GM23338 (cell line): ENCODE data around the gene NOTO. TPM values are rescaled to one million over a fixed set of nuclear protein-coding genes. Genes with fewer than 3 reads are reported as not detected.

ENCODE experiments used
- ATAC-seq: fragments of 200-7000 bp; cut with Tn5 transposase; 3 replicates; pipeline ENCODE4 v1.9.1; 2020
- DNase-seq: peaks from one replicate; pipeline ENCODE4 v3.0.0-alpha.2; 2015; ENCODE audit warnings: low spot score
- H2AFZ ChIP-seq: fragments of 200-600 bp; sonication (generic); 2 replicates; pipeline ENCODE4 v1.8.0; 2016; ENCODE audit warnings: antibody characterized with exemption, mild to moderate bottlenecking, moderate library complexity
- H3F3A ChIP-seq: fragments of 200-600 bp; sonication (generic); replicated peaks from 2 replicates; pipeline ENCODE4 v1.8.0; 2017; ENCODE audit warnings: antibody characterized with exemption, mixed run types, low read depth
- H3K27ac ChIP-seq: fragments of 200-600 bp; sonication (generic); 2 replicates; pipeline ENCODE4 v1.6.1; 2016; ENCODE audit warnings: low read depth
- H3K27me3 ChIP-seq: fragments of 200-600 bp; sonication (generic); 2 replicates; pipeline ENCODE4 v1.8.0; 2016; ENCODE audit warnings: mild to moderate bottlenecking, mixed run types, moderate library complexity; ENCODE audit not compliant: insufficient read depth
- H3K36me3 ChIP-seq: fragments of 200-600 bp; sonication (generic); 2 replicates; pipeline ENCODE4 v1.8.0; 2016; ENCODE audit warnings: mild to moderate bottlenecking; ENCODE audit not compliant: insufficient read depth
- H3K4me1 ChIP-seq: fragments of 200-600 bp; sonication (generic); 2 replicates; pipeline ENCODE4 v1.8.0; 2016; ENCODE audit warnings: mild to moderate bottlenecking, moderate library complexity; ENCODE audit not compliant: insufficient read depth
- H3K4me2 ChIP-seq: fragments of 200-600 bp; sonication (generic); 2 replicates; pipeline ENCODE4 v1.7.1; 2017; ENCODE audit warnings: mixed run types
- H3K4me3 ChIP-seq: fragments of 200-600 bp; sonication (generic); 2 replicates; pipeline ENCODE4 v1.6.1; 2016; ENCODE audit warnings: mixed run types
- H3K79me2 ChIP-seq: fragments of 200-600 bp; sonication (generic); replicated peaks from 2 replicates; pipeline ENCODE4 v1.8.0; 2017; ENCODE audit warnings: mild to moderate bottlenecking; ENCODE audit not compliant: insufficient read depth
- H3K9me2 ChIP-seq: fragments of 200-600 bp; sonication (generic); 2 replicates; pipeline ENCODE4 v1.8.0; 2017; ENCODE audit not compliant: insufficient read depth
- H4K20me1 ChIP-seq: fragments of 200-600 bp; sonication (generic); replicated peaks from 2 replicates; pipeline ENCODE4 v1.8.0; 2017; ENCODE audit warnings: mild to moderate bottlenecking; ENCODE audit not compliant: insufficient read depth
- H3K27ac Mint-ChIP-seq: 2 replicates; pipeline ENCODE4 v1.8.0; 2020; ENCODE audit warnings: inconsistent platforms, mild to moderate bottlenecking, moderate library complexity, mixed read lengths
- H3K27me3 Mint-ChIP-seq: 3 replicates; pipeline ENCODE4 v1.8.0; 2022; ENCODE audit warnings: low read depth, mild to moderate bottlenecking, moderate library complexity, mixed read lengths, inconsistent platforms; ENCODE audit not compliant: insufficient read depth, poor library complexity
- H3K36me3 Mint-ChIP-seq: 3 replicates; pipeline ENCODE4 v1.8.0; 2021; ENCODE audit warnings: low read depth, mild to moderate bottlenecking, inconsistent platforms, moderate library complexity, mixed read lengths
- H3K4me1 Mint-ChIP-seq: 3 replicates; pipeline ENCODE4 v1.8.0; 2020; ENCODE audit warnings: mild to moderate bottlenecking, inconsistent platforms, mixed read lengths
- H3K4me3 Mint-ChIP-seq: 3 replicates; pipeline ENCODE4 v1.8.0; 2021; ENCODE audit warnings: moderate library complexity, mild to moderate bottlenecking, inconsistent platforms, mixed read lengths
- H3K9me3 Mint-ChIP-seq: 3 replicates; pipeline ENCODE4 v1.8.0; 2020; ENCODE audit warnings: moderate library complexity, mild to moderate bottlenecking, inconsistent platforms, mixed read lengths
- CREB1 ChIP-seq: fragments of 250-450 bp; sonication (Bioruptor Pico); IDR thresholded peaks from 2 replicates; pipeline ENCODE4 v1.5.0; 2020; ENCODE audit warnings: low read depth, mild to moderate bottlenecking, moderate library complexity
- EZH2 ChIP-seq: fragments of 200-600 bp; sonication (generic); IDR thresholded peaks from one replicate; pipeline ENCODE4 v1.8.0; 2017; ENCODE audit warnings: antibody characterized with exemption, mild to moderate bottlenecking, low read depth; ENCODE audit not compliant: unreplicated experiment
- JUNB ChIP-seq: IDR thresholded peaks from one replicate; pipeline ENCODE4 v1.6.1; 2016; ENCODE audit warnings: antibody characterized with exemption; ENCODE audit not compliant: unreplicated experiment
- NANOG ChIP-seq: IDR thresholded peaks from 2 replicates; pipeline ENCODE4 v1.6.1; 2016; ENCODE audit warnings: antibody characterized with exemption, borderline replicate concordance
- STAT1 ChIP-seq: IDR thresholded peaks from one replicate; pipeline ENCODE4 v1.6.1; 2016; ENCODE audit warnings: antibody characterized with exemption; ENCODE audit not compliant: unreplicated experiment
- ZNF331 ChIP-seq: fragments of 250-450 bp; sonication (Bioruptor Pico); IDR thresholded peaks from 2 replicates; pipeline ENCODE4 v1.5.0; 2020; ENCODE audit warnings: low read depth, mild to moderate bottlenecking, moderate library complexity
- polyA plus RNA-seq: library from polyadenylated mRNA; unstranded; fragments of >200 nt; fragmentation: Nextera tagmentation; extraction: Ambion mirVana; gene quantifications from 2 replicates; pipeline ENCODE4 v1.2.1, GENCODE V29; 2016
- total RNA-seq: library from RNA; depleted of rRNA; stranded (reverse); fragments of >200 nt; shearing (Covaris generic); gene quantifications from 2 replicates; pipeline ENCODE4 v1.2.3, GENCODE V29; 2014
- TF ChIP-seq, protein P1 (sequence below): IDR thresholded peaks from 2 replicates; pipeline ENCODE4 v1.6.1; 2016; ENCODE audit warnings: antibody characterized with exemption
- TF ChIP-seq, protein P2 (sequence below), 2 experiments: fragments of 200-600 bp in 1 of 2; sonication (generic) in 1 of 2; conservative IDR thresholded peaks; 2 replicates each; pipeline versions ENCODE4 v1.5.1 to v1.6.1; 2016 to 2017; ENCODE audit warnings: antibody characterized with exemption in 2 of 2, low read depth in 2 of 2, mild to moderate bottlenecking in 2 of 2, moderate library complexity in 1 of 2

NOTO gene
- total and polyA plus RNA-seq, 2 experiments from 2014 or later, result 0.06 to 0.73 TPM

DNA sequence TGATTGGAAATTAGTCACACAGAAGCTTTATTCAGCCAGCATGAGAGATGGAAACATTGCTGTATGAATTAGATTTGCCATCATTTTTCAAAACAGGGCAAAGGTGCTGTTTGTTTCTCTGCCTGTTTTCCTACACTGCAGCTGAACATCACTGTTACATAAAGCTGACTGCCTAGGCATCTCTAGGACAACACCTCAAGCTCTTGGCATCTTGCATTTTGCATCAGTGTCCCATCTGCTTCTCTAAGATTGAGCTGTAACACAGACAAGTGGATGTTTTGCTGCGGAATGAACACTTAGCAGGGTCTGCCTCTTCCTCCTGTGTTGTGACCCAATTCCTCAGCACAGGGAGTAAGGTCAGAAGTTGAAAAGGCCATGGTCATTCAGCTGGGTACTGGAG is 36.6 kb downstream of the NOTO start:
- TF ChIP-seq, protein P1, sequence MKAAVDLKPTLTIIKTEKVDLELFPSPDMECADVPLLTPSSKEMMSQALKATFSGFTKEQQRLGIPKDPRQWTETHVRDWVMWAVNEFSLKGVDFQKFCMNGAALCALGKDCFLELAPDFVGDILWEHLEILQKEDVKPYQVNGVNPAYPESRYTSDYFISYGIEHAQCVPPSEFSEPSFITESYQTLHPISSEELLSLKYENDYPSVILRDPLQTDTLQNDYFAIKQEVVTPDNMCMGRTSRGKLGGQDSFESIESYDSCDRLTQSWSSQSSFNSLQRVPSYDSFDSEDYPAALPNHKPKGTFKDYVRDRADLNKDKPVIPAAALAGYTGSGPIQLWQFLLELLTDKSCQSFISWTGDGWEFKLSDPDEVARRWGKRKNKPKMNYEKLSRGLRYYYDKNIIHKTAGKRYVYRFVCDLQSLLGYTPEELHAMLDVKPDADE, result no peak
- no peak for TF ChIP-seq NANOG
- TF ChIP-seq JUNB, result no peak
- TF ChIP-seq STAT1, result no peak
- TF ChIP-seq CREB1 (CRISPR knock-in tag), result no peak
- TF ChIP-seq ZNF331 (CRISPR knock-in tag), result no peak
- TF ChIP-seq, protein P2, sequence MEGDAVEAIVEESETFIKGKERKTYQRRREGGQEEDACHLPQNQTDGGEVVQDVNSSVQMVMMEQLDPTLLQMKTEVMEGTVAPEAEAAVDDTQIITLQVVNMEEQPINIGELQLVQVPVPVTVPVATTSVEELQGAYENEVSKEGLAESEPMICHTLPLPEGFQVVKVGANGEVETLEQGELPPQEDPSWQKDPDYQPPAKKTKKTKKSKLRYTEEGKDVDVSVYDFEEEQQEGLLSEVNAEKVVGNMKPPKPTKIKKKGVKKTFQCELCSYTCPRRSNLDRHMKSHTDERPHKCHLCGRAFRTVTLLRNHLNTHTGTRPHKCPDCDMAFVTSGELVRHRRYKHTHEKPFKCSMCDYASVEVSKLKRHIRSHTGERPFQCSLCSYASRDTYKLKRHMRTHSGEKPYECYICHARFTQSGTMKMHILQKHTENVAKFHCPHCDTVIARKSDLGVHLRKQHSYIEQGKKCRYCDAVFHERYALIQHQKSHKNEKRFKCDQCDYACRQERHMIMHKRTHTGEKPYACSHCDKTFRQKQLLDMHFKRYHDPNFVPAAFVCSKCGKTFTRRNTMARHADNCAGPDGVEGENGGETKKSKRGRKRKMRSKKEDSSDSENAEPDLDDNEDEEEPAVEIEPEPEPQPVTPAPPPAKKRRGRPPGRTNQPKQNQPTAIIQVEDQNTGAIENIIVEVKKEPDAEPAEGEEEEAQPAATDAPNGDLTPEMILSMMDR (conservative IDR thresholded peaks at IDR 0.05; ENCODE audit: low read depth in 2 of 2), result no peak
- H3F3A ChIP-seq, result peaks cover 6% of the 10 kb centered on the region; the same call in 1 of the 2 replicates
- H3K9me2 ChIP-seq, result no peaks in the 10 kb centered on the region
- no peak overlapping the region for H2AFZ ChIP-seq
- no peak overlapping the region for H3K4me3 Mint-ChIP-seq
- H3K4me3 ChIP-seq, result no peak overlapping the region
- no peak for DNase-seq
- no peak overlapping the region; the same call in 1 of the 2 replicates for H3K4me2 ChIP-seq
- H3K79me2 ChIP-seq, result peaks cover 88% of the 10 kb centered on the region
- no peak for ATAC-seq
- H3K4me1 ChIP-seq, result peaks cover 29% of the 10 kb centered on the region
- peak overlapping the region; percentile 96 for H3K27ac Mint-ChIP-seq
- H3K27me3 ChIP-seq, result no peaks in the 10 kb centered on the region
- H3K4me1 Mint-ChIP-seq, result peaks cover 29% of the 10 kb centered on the region
- H3K27ac ChIP-seq, result peak overlapping the region; percentile 78
- peaks cover 74% of the 10 kb centered on the region for H4K20me1 ChIP-seq
- peaks cover 7% of the 10 kb centered on the region for H3K27me3 Mint-ChIP-seq
- H3K9me3 Mint-ChIP-seq, result no peaks in the 10 kb centered on the region
- peaks cover 71% of the 10 kb centered on the region for H3K36me3 Mint-ChIP-seq
- H3K36me3 ChIP-seq, result peaks cover 36% of the 10 kb centered on the region

DNA sequence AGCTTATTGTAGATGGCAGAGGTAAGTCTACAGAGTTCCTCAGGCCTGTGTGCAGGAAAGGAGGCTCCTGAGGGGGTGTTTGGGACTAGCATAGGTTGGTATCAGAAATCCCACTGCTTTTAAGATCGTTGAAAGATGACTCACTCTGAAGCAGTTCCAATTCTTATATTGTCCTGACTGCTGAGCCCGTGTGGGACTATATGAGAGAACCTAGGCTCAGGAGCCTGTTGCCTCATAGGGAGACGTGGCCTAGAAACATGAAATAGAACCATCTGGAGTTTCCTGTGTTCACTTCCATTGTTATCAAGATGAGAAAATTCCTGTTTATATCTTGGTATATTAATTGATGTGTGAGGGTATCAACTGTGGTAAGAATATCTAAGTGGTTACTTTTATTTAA is 37.4 kb downstream of the NOTO start:
- Histone ChIP-seq H2AFZ (no peak overlapping the region), H3K79me2 (peaks cover 81% of the 10 kb centered on the region), H3K4me3 (no peak overlapping the region), H3K36me3 (peaks cover 44% of the 10 kb centered on the region), H3K27me3 (no peaks in the 10 kb centered on the region), H4K20me1 (peaks cover 82% of the 10 kb centered on the region), H3K27ac (peak overlapping the region; percentile 78; the same call in 1 of the 2 replicates), H3K4me1 (peaks cover 29% of the 10 kb centered on the region), H3K9me2 (no peaks in the 10 kb centered on the region), H3F3A (peaks cover 6% of the 10 kb centered on the region; the same call in 1 of the 2 replicates), H3K4me2 (no peak overlapping the region)
- no peak for TF ChIP-seq EZH2
- H3K27me3 Mint-ChIP-seq, result peaks cover 3% of the 10 kb centered on the region
- peaks cover 29% of the 10 kb centered on the region for H3K4me1 Mint-ChIP-seq
- H3K27ac Mint-ChIP-seq, result no peak overlapping the region
- H3K36me3 Mint-ChIP-seq, result peaks cover 75% of the 10 kb centered on the region
- H3K9me3 Mint-ChIP-seq, result no peaks in the 10 kb centered on the region
- no peak overlapping the region for H3K4me3 Mint-ChIP-seq
- DNase-seq (no peak), ATAC-seq (no peak)
